Germinal center (tissue), 1 donor: ENCODE data around the gene NXPH4.

Experiments used
- DNase-seq: peaks from one replicate; pipeline ENCODE4 v3.0.0; 2012; ENCODE audit warnings: mixed read lengths, low spot score

Gene NXPH4

DNA sequence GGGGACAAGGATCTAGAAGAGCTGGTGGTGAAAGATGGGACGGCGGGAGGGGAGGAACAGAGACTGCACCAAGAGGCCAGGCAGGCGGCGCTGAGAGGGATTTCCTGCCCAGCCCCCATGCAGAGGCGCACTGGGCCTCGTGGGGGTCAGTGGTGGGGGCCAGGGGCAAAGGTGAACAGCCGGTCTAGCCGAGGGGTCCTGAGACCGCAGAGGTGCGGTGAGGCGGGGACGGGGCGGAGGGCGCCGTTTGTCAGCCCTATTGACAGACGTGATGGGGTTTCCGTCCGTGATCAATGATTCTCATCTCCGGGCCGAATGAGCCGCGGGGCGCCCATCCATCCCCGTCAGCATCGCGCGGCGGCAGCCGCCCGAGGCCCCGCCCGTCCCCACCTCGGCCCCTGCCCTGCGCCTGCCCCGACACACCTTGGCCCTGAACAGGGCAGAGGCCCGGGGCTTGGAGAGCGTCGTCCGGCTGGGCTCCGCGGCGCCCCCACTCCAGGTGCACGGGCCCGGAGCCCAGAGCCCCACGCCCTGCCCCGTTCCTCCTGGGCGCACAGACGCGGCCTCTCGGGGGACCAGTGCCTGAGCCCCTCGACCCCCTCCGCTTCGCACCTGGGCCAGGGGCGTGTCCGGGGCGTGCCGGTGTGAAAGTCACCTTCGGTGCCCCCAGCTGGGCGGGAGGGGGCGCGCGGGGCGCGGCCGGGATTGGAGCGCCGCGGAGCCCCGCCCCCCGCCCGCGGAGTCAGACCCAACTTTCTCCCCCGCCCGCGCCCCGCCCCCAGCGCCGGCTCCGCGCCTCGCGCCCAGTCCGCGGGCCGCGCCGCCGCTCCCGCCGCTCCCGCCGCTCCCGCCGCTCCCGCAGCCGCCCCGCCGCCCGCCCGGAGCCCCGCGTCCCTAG lies at the start of gene NXPH4:
NXPH4 (plus strand) TSS at position 781 of the 898 bp plus-strand sequence. CDS start 176 bp downstream, outside the sequence.
- peak; percentile 79 for DNase-seq

DNA sequence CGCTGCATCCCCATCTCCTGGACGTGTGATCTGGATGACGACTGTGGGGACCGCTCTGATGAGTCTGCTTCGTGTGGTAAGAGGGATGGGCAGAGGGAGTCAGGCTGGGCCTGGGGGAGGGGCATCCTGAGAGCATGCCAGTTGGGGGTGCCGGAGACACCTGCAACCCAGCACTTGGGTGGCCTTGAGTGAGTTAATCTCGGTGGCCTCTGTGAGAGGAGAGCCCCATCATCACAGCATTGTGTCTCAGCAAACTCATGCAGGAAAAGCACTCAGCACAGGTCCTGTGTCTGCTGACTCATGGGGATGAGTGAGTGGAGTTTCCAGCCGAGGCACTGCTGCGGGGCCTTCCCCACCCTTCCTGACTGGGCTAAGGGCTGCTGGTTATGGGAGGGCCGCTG lies 49.6 kb upstream of the NXPH4 start:
- DNase-seq, result no peak

DNA sequence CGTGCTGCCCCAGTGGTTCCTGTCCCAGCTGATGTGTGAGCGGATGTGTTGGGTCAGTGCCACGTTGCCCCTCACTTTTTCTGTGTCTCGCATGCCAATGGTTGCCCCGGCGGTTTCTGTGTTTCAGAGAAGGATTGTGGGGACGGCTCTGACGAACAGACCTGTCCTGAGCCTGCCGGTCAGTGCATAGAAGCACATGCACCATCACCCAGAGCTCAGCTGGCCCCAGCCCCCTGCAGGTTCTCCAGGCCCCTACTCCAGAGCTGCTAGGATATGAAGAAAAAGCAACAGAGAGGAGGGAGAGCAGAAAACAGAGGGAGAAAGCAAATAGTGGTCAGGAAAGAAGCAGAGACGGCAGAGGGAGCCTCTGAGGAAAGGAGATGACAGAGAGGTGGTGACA lies 48.5 kb upstream of the NXPH4 start:
- DNase-seq, result no peak

DNA sequence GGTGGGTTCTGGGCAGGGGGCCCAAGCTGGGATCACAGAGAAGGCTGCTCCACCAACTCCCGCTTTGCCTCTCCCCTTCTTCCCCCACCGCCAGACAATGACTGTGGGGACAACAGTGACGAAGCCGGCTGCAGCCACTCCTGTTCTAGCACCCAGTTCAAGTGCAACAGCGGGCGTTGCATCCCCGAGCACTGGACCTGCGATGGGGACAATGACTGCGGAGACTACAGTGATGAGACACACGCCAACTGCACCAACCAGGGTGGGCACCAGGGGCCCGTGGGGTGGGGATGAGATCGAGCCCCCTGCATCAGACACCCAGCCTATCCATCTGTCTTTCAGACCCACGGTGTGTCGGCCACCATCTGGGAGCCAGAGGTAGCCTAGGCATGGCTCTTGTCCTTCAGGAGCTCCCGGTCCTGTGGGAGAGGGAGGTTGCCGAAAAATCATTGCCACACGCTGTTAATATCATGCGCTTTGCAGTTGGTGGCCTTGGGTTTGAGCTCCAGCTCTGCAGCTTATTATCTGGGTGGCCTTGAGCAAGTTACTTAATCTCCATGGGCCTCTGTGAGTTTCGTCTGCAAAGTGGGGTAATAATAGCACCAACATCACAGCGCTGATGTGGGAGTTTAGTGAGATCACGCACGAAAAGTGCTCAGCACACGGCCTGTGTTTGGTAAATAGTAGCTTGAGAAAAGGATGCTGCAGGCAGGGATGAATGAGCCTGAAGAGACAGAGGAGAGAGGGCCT lies 47.4 kb upstream of the NXPH4 start:
- no peak for DNase-seq

DNA sequence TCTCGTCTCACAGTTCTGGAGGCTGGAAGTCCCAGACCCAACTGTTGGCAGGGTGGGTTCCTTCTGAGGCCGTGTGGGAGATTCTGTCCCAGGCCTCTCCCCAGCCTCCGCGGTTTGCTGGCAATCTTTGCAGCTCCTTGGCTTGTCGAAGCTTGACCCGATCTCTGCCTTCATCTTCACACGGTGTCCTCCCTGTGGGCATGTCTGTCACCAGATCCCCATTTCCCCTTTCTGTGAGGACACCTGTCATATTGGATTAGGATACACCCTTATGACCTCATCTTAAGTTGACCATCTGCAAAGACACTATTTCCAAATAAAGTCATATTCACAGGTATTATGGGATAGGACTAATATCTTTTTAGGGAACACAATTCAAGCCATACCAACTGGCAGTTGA lies 46.6 kb upstream of the NXPH4 start:
- no peak for DNase-seq

DNA sequence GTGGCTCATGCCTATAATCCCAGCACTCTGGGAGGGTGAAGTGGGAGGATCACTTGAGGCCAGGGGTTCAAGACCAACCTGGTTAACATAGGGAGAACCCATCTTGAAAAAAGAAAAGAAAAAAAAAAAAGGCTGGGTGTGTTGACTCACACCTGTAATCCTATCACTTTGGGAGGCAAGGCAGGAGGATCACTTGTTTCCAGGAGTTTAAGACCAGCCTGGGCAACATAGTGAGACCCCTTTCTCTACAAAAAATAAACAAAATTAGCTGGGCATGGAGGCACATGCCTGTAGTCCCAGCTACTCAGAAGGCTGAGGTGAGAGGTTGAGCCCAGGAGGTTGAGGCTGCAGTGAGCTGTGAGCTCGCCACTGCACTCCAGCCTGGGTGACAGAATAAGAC lies 46.2 kb upstream of the NXPH4 start:
- DNase-seq, result no peak

DNA sequence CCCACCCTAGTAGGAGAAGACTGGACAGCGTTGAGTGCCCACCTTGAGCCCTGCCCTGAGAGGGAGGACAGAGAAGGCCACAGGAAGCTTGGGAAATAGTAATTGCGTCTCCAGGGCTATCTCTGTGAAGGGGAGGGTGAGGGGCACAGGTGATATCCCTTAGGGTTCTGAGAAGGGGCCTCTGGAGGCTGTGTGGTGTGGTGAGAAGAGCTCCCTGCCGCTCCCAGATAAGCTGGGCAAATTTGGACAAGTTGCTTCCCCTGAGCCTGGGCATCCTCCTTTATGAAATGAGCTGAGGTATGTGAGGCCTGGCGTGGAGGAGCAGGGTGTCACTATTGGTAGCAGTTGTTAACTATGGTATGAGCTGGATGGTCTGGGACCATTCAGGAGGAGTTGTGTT lies 45.7 kb upstream of the NXPH4 start:
- DNase-seq, result no peak

DNA sequence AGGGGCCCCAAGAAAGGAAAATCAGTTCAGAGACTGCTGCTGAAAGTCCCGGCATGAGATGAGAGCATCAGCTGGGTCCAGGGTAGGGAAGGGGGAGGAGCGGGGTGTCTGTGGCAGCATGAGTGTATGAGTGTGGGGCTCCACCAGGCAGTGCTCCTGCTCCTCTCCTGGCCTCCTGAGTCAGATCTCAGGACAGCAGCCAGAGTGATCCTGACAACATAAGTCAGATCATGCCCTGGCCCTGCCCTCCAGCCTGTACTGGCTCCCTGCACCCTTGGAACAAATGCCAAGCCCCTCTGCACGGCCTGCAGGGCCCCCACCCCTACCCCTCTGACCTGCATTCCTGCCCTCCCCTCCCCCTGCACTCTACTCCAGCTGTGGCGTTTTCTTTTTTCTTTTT lies 44.9 kb upstream of the NXPH4 start:
- DNase-seq, result no peak

DNA sequence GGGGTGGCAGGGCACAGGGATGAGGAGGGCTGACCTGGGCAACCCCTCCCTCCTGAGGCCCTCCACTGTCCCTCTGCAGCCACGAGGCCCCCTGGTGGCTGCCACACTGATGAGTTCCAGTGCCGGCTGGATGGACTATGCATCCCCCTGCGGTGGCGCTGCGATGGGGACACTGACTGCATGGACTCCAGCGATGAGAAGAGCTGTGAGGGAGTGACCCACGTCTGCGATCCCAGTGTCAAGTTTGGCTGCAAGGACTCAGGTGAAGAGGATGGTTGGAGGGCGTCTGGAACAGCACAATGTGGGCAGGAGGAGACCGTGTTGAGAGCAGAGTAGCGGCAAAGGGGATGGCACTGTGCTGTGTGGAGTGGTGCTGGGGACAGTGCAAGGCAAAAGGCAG lies 43.5 kb upstream of the NXPH4 start:
- no peak for DNase-seq

DNA sequence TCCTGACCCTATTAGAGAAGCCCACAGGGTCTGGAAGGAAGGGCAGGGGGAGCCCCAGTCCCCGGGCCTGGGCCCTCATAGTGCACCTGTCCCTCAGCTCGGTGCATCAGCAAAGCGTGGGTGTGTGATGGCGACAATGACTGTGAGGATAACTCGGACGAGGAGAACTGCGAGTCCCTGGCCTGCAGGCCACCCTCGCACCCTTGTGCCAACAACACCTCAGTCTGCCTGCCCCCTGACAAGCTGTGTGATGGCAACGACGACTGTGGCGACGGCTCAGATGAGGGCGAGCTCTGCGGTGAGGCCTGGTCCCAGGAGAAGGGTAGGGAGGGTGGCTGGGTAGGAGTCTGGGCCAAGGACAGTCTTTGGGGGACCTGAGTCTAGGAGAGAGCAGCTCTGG lies 42.9 kb upstream of the NXPH4 start:
- no peak for DNase-seq

DNA sequence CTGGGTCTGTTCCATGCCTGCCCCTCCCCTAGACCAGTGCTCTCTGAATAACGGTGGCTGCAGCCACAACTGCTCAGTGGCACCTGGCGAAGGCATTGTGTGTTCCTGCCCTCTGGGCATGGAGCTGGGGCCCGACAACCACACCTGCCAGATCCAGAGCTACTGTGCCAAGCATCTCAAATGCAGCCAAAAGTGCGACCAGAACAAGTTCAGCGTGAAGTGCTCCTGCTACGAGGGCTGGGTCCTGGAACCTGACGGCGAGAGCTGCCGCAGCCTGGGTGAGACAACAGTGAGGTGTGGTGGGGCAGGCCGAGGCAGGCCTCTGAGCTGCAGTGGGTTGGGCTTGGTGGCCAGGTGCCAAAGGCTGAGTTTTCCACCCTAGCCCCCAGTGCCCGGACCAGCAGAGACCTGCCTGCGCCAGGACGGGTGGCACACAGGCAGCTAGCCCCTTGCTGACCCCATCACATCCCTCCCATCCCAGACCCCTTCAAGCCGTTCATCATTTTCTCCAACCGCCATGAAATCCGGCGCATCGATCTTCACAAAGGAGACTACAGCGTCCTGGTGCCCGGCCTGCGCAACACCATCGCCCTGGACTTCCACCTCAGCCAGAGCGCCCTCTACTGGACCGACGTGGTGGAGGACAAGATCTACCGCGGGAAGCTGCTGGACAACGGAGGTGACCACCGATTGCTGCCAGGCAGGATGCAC lies 41.0 kb upstream of the NXPH4 start:
- no peak for DNase-seq

DNA sequence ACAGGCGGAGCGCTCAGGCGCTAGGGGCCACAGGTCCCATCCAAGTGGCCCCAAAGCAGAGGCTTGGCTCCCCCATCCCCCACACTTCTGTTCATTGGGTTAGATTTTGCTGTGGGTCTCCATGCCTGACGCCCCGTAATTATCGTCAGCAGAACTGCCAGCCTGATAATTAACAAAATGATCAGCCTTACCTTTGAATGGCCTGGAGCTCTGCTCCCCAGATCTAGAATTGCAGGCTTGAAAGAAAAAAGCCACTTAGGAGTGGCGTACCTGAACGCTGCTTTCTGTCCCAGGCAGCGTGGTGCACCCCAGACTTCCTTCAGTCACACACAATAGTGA lies 40.5 kb upstream of the NXPH4 start:
- no peak for DNase-seq

DNA sequence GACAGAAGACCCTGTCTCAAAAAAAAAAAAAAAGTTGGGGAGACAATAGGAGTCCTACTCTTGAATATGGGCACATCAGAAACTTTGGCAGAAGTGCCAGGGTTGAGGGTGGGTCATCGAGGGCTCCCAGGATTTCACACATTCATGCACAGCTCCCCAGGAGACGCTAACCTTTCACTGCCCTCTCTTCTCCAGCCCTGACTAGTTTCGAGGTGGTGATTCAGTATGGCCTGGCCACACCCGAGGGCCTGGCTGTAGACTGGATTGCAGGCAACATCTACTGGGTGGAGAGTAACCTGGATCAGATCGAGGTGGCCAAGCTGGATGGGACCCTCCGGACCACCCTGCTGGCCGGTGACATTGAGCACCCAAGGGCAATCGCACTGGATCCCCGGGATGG lies 39.7 kb upstream of the NXPH4 start:
- no peak for DNase-seq

DNA sequence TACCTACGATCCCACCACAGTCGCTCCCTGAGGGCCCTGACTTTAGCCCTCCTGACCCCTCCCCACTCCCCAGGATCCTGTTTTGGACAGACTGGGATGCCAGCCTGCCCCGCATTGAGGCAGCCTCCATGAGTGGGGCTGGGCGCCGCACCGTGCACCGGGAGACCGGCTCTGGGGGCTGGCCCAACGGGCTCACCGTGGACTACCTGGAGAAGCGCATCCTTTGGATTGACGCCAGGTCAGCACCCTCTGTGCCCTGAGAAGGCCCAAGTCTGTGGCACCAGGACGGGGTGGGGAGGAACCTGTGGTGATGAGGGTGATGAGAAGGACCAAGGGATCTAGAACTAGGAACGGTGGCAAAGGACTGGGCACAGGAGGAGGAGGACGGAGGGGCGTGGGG lies 39.2 kb upstream of the NXPH4 start:
- no peak for DNase-seq

DNA sequence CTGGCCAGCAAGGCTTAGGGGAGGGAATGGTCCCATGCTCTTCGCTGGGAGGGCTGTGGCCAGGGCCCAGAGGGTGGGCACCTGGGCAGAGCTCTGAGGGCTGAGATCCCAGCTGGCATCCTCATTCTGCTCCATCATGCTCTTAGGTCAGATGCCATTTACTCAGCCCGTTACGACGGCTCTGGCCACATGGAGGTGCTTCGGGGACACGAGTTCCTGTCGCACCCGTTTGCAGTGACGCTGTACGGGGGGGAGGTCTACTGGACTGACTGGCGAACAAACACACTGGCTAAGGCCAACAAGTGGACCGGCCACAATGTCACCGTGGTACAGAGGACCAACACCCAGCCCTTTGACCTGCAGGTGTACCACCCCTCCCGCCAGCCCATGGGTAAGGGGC lies 38.4 kb upstream of the NXPH4 start:
- DNase-seq, result no peak

DNA sequence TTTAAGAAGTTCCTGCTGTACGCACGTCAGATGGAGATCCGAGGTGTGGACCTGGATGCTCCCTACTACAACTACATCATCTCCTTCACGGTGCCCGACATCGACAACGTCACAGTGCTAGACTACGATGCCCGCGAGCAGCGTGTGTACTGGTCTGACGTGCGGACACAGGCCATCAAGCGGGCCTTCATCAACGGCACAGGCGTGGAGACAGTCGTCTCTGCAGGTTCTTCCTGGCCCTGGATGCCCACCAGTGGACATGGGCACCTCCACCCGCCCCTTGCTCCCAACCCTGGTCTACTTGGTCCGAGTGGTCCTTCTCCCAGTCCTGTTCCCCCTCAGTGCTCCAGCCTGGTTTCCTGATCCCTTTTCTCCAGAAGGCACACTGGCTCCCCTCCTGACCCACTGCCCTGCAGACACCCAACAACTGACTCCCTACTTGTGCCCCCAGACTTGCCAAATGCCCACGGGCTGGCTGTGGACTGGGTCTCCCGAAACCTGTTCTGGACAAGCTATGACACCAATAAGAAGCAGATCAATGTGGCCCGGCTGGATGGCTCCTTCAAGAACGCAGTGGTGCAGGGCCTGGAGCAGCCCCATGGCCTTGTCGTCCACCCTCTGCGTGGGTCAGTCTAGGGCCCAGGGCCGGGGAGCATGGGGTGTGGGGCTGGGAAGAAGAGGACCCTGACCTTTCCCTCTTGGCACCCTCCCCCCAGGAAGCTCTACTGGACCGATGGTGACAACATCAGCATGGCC lies 37.1 kb upstream of the NXPH4 start:
- DNase-seq, result no peak

DNA sequence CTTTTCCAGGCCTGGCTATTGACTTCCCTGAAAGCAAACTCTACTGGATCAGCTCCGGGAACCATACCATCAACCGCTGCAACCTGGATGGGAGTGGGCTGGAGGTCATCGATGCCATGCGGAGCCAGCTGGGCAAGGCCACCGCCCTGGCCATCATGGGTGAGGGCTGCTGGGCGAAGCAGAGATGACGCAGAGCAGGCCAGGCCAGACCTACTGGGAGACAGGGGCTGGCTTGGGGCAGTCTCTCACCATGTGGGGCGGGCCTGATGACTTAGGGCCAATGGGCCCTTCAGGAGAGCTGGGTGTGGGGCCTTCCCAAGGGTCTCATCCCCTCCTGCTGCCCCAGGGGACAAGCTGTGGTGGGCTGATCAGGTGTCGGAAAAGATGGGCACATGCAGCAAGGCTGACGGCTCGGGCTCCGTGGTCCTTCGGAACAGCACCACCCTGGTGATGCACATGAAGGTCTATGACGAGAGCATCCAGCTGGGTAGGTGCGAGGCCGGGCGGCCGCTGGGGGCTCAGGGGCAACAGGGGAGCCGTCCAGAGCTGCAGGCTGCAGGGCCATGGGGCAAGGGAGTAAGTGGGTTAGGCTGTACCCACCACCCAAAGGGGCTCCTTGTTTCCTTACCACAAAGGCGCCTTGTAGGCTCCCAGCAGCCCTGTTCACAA lies 36.1 kb upstream of the NXPH4 start:
- DNase-seq, result no peak

DNA sequence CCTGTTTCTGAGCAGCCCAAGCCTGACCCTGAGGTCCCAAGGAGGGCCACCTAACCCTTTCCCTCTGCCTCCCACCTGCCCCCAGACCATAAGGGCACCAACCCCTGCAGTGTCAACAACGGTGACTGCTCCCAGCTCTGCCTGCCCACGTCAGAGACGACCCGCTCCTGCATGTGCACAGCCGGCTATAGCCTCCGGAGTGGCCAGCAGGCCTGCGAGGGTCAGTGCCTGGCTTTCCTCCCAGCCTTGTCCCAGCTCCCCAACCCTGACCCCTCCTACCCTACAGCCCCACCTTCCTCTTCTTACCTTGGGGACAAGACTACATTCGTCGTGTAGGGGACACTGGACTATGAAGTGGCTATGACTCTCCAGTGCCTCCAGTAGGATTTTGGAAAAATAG lies 35.5 kb upstream of the NXPH4 start:
- no peak for DNase-seq

DNA sequence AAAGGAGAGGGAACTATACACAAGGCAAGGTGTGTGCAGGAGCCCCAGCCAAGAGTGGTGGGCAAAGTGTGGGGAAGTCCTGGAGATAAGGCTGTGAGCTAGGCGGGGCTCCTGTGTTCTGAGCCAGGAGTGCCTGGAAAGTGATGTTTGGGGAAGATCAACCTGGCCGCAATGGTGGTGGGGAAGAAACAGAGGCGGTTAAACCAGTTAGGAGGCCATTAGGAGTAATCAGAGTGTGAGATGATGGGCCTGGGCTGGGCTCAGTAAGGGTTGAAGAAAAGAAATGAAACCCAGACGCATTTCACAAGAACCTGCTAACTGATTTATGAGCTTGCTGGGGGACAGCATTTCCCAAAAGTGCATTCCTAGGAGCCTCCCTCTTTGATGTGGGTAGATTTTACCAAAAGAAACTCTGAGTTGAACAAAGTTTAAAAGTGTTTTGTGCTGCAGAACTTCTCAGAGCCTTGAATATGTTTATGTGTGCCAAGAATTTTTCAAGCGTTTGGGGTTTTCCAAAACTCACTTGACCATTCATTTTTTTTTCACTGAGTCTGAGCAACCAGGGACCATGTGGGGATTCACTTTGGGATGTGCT lies 34.9 kb upstream of the NXPH4 start:
- DNase-seq, result no peak

DNA sequence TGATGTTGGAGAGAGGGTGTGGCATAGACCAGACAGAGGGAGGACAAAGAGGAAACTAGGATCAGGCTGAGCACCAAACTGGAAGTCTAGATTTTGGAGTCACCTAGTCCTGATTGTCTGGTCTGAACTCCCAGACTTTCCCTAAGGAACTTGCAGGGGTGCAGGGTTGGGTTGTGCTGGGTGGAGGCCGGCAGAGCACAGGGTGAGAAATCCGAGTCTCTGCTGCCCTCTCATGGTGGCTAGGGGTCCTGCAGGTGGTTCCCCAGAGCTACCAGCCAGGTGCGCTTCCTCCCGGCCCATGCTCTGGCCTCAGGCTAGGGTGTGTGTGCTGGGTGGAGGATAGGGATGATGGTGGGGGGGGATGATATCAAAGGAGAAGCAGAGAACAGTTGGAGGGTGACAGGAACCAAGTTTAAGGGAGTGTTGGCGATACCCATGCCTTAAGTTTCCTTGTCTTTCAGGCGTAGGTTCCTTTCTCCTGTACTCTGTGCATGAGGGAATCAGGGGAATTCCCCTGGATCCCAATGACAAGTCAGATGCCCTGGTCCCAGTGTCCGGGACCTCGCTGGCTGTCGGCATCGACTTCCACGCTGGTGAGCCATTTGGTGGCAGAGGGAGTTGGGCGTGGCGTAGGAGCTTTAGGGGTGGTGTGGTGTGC lies 33.5 kb upstream of the NXPH4 start:
- peak; percentile 92 for DNase-seq
